Keratinocyte (primary cell): ENCODE measurements around the gene FLVCR1. TPM values are rescaled to one million over a fixed set of nuclear protein-coding genes. Genes with fewer than 3 reads are reported as not detected.

Experiments
- DNase-seq: peaks from one replicate; pipeline ENCODE4 v3.0.0-alpha.2; 2011; ENCODE audit warnings: low read depth, missing footprints, low spot score
- FAIRE-seq: peaks from 2 replicates; lab custom pipeline; 2011; peaks lifted over from hg19 to GRCh38; lab: Jason Lieb, UNC
- H2AFZ ChIP-seq: 2 replicates; pipeline ENCODE4 v1.6.0; 2012; ENCODE audit warnings: low read length, control low read depth, inconsistent platforms; ENCODE audit not compliant: control insufficient read depth
- H3K27ac ChIP-seq: 2 replicates; pipeline ENCODE4 v1.5.1; 2011; ENCODE audit warnings: low read length; ENCODE audit not compliant: control insufficient read depth, insufficient read depth
- H3K27me3 ChIP-seq: 3 replicates; pipeline ENCODE4 v1.6.0; 2011; ENCODE audit warnings: low read length; ENCODE audit not compliant: control insufficient read depth, insufficient read depth; ENCODE audit errors: extremely low read depth
- H3K36me3 ChIP-seq, 2 experiments: 2 replicates in 1 of 2; 3 replicates in 1 of 2; pipeline ENCODE4 v1.5.1; 2011; ENCODE audit warnings: low read length in 2 of 2, mild to moderate bottlenecking in 1 of 2; ENCODE audit not compliant: control insufficient read depth in 2 of 2, insufficient read depth in 2 of 2; ENCODE audit errors: extremely low read depth in 1 of 2
- H3K4me1 ChIP-seq: 3 replicates; pipeline ENCODE4 v1.5.1; 2011; ENCODE audit warnings: low read length; ENCODE audit not compliant: control insufficient read depth, insufficient read depth; ENCODE audit errors: extremely low read depth
- H3K4me2 ChIP-seq: 3 replicates; pipeline ENCODE4 v1.6.0; 2011; ENCODE audit warnings: low read depth, low read length; ENCODE audit not compliant: control insufficient read depth, insufficient read depth; ENCODE audit errors: extremely low read depth
- H3K4me3 ChIP-seq, 3 experiments: fragments of 200-600 bp in 1 of 3; sonication (generic) in 1 of 3; 2 replicates in 2 of 3; 3 replicates in 1 of 3; pipeline ENCODE4 v1.5.1; 2011 to 2016; ENCODE audit warnings: low read length in 3 of 3, mild to moderate bottlenecking in 3 of 3, control low read depth in 2 of 3, inconsistent platforms in 1 of 3, low read depth in 1 of 3, mixed read lengths in 1 of 3, mixed run types in 1 of 3, moderate library complexity in 1 of 3; ENCODE audit not compliant: control insufficient read depth in 2 of 3, insufficient read depth in 2 of 3; ENCODE audit errors: extremely low read depth in 1 of 3
- H3K79me2 ChIP-seq: 2 replicates; pipeline ENCODE4 v1.6.0; 2012; ENCODE audit warnings: low read length; ENCODE audit not compliant: control insufficient read depth, insufficient read depth
- H3K9ac ChIP-seq: 3 replicates; pipeline ENCODE4 v1.6.0; 2011; ENCODE audit warnings: low read length; ENCODE audit not compliant: control insufficient read depth, insufficient read depth; ENCODE audit errors: extremely low read depth
- H3K9me1 ChIP-seq: 3 replicates; pipeline ENCODE4 v1.6.0; 2011; ENCODE audit warnings: low read length; ENCODE audit not compliant: control insufficient read depth, insufficient read depth; ENCODE audit errors: extremely low read depth
- H3K9me3 ChIP-seq: 2 replicates; pipeline ENCODE4 v1.5.1; 2012; ENCODE audit warnings: low read depth, low read length; ENCODE audit not compliant: control insufficient read depth
- H4K20me1 ChIP-seq: 3 replicates; pipeline ENCODE4 v1.6.0; 2011; ENCODE audit warnings: low read length; ENCODE audit not compliant: control insufficient read depth, insufficient read depth; ENCODE audit errors: extremely low read depth
- CTCF ChIP-seq, 3 experiments: IDR thresholded peaks in 1 of 3; conservative IDR thresholded peaks in 1 of 3; optimal IDR thresholded peaks in 1 of 3; 2 replicates in 2 of 3; 3 replicates in 1 of 3; pipeline versions ENCODE3 to v1.5.1; 2011; ENCODE audit warnings: low read length in 3 of 3, mild to moderate bottlenecking in 3 of 3, moderate library complexity in 2 of 3, control low read depth in 1 of 3, inconsistent platforms in 1 of 3; ENCODE audit not compliant: insufficient read depth in 2 of 3; ENCODE audit errors: extremely low read depth in 1 of 3
- EZH2 ChIP-seq: IDR thresholded peaks from one replicate; pipeline ENCODE4 v1.6.1; 2012; ENCODE audit warnings: inconsistent platforms, mild to moderate bottlenecking, low read length, moderate library complexity
- dilution Hi-C: fragments of 300-500 bp; cut with MboI; formaldehyde crosslinking; loops from one replicate; pipeline ENCODE4 v1.7.0; 2020; ENCODE audit warnings: low sequenced_read_pairs; ENCODE audit not compliant: extremely low pct_ligation_motif_present
- polyA plus RNA-seq, 5 experiments: library from polyadenylated mRNA; depleted of rRNA in 3 of 5; stranded (reverse) in 3 of 5; stranded (forward) in 1 of 5; unstranded in 1 of 5; fragments of >200 nt; gene quantifications; 1 replicate in 1 of 5; 2 replicates in 3 of 5; 3 replicates in 1 of 5; pipeline versions ENCODE4 v1.2.1 to v1.2.3, GENCODE V29; 2011 to 2012; ENCODE audit warnings: missing spikeins in 2 of 5, low read depth in 1 of 5, low replicate concordance in 1 of 5

The FLVCR1 gene
- polyA plus RNA-seq, 1 donor (not counting 4 experiments of a cell fraction or from before 2014, with no cell fraction given), result 6.4 TPM

- Histone ChIP-seq H3K27me3 (no peaks in the 10 kb centered on the region), H3K9me1 (no peaks in the 10 kb centered on the region), H3K4me2 (no peak overlapping the region), H3K27ac (no peak overlapping the region), H3K9me3 (no peaks in the 10 kb centered on the region), H3K9ac (no peak overlapping the region), H3K79me2 (no peaks in the 10 kb centered on the region), H2AFZ (no peak overlapping the region), H4K20me1 (no peaks in the 10 kb centered on the region), H3K36me3 (no peaks in the 10 kb centered on the region), H3K4me1 (no peaks in the 10 kb centered on the region), H3K4me3 (no peak overlapping the region)
- DNase-seq (no peak), FAIRE-seq (no peak)
- TF ChIP-seq EZH2, result no peak
- no peak for TF ChIP-seq CTCF (optimal IDR thresholded peaks at IDR 0.05 in 1 of 3, IDR thresholded peaks at IDR 0.05 in 1 of 3, conservative IDR thresholded peaks at IDR 0.05 in 1 of 3; ENCODE audit: extremely low read depth in 1 of 3, insufficient read depth in 2 of 3, low read length in 3 of 3)
- dilution Hi-C loops, result no loop called here
These were observed 75.9 kb downstream of the FLVCR1 start for GRCh38 chr1:212933815-212934471.

GRCh38 chr1:212935387-212935981, 77.4 kb downstream of the FLVCR1 start:
- no peak overlapping the region for H3K4me3 ChIP-seq
- no peaks in the 10 kb centered on the region for H3K79me2 ChIP-seq
- no peak for FAIRE-seq
- H3K27ac ChIP-seq, result no peak overlapping the region
- H2AFZ ChIP-seq, result no peak overlapping the region
- H3K4me1 ChIP-seq, result no peaks in the 10 kb centered on the region
- H3K4me2 ChIP-seq, result no peak overlapping the region
- no peaks in the 10 kb centered on the region for H3K27me3 ChIP-seq
- dilution Hi-C loops, result no loop called here
- no peak overlapping the region for H3K9ac ChIP-seq
- no peaks in the 10 kb centered on the region for H3K9me1 ChIP-seq
- TF ChIP-seq CTCF (optimal IDR thresholded peaks at IDR 0.05 in 1 of 3, IDR thresholded peaks at IDR 0.05 in 1 of 3, conservative IDR thresholded peaks at IDR 0.05 in 1 of 3; ENCODE audit: extremely low read depth in 1 of 3, insufficient read depth in 2 of 3, low read length in 3 of 3) (no peak), EZH2 (no peak)
- no peaks in the 10 kb centered on the region for H3K9me3 ChIP-seq
- no peaks in the 10 kb centered on the region for H4K20me1 ChIP-seq
- no peaks in the 10 kb centered on the region for H3K36me3 ChIP-seq
- DNase-seq, result no peak
